GM19438 (cell line): ENCODE results near the gene GOLGA8K.
"Not testable (repeated sequence)": the region's sequence is repeated elsewhere in the genome, so short reads cannot be mapped to it uniquely, and the experiment has no call there.

Experiments
- ATAC-seq: cut with Tn5 transposase; IDR thresholded peaks from one replicate; pipeline ENCODE4 v1.9.1; 2021; ENCODE audit warnings: low read depth; ENCODE audit not compliant: unreplicated experiment

The GOLGA8K gene

GRCh38 chr15:32403192-32403591 lies at the start of gene GOLGA8K:
TSS of gene GOLGA8K (minus strand) at chr15:32403292. CDS start at chr15:32403194, 98 bp downstream.
- not testable (repeated sequence) for ATAC-seq

DNA sequence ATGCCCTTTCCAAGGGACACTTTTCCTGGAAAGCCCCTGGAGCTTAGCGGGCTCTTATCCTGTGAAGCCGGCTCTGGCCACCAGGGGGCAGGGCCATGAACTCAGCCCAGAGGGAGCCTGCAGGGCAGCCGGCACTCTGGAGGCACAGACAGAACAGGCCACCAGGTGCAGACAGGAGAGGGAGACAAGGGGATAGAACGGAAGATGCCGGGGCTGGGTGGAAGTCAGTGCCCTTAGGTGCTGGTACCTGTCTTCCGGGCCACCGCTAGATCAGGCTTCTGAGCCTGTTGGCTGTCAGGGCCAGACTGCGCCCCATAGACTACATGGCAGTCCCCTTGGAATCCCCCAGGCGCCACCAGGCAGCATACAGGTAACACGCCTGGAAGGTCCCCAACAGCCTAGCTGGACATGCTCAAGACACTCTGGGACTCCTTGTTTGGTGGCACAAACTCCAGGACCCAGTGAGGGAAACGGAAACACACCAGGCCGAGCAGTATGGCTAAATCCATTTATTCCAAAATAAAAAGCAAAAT lies 37.4 kb upstream of the GOLGA8K start:
- ATAC-seq = not testable (repeated sequence)

DNA sequence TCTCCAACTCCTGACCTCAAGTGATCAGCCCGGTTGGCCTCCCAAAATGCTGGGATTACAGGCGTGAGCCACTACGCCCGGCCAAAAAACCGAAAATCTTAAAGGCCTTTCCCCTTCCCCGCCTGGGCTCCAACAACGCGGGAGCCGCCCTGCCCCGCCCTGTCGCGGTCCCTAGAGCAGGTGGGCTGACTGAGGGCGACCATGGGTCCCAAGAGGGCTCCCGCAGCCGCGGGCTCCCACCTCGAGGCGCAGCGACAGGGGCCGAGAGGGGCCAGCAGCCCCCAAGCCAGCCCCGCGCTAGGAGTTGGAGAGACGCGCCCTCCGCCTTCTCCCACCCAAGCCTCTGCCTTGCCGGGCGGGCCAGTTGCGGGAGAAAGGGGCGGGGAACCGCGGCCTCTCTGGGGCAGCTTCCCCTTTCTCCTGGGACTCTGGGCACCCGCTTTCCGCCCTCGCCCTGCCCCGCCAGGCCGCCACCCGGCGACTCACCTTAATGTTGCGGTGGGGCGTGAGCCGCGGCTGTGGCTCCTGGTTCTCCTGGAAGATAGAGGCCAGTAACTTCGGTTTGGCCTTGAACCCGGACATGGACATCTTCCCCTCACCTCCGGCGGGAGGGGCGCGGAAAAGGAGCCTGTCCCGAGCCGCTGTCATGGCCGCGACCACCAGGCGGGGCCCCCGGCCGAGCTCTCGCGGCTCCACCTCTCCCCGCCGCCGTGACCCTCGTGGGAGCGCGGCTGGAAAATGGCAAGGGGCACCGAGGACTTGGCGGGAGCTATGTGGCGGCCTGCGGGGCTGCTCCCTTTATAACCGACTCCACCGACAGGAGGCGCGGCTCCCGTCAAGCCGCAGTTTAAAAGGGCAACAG lies 31.2 kb upstream of the GOLGA8K start:
- ATAC-seq = not testable (repeated sequence)

DNA sequence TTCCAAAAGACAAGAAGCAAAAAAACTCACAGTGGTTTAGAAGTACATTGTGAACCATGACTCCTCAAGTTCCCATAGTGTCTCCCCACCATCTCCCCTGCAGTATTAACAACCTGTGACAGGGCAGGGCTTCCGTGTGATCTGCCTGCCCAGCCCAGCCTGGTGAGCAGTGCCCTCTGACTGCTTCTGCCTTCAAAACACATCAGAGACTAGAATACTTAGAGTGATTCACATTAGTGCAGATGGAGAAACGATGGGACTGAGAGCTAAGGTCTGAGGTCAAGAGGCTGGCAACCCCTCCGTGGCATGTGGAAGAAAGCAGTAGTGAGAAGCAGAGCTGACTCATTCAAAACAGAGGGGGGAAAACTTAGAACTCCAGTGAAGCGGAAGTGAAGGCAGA lies 24.5 kb upstream of the GOLGA8K start:
- not testable (repeated sequence) for ATAC-seq

DNA sequence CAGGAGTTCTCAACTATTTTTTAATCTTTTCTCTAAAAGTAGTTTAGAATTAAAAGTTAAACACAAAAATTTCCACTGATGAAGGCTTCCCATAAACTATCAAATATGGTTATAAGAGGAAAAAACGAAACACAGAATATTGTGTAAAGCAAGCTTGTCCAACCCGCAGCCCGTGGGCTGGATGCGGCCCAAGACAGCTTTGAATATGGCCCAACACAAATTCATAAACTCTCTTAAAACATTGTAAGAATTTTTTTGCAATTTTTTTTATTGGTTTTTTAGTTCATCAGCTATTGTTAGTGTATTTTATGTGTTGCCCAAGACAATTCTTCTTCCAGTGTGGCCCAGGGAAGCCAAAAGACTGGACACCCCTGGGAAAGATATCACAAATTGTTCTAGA lies 23.4 kb upstream of the GOLGA8K start:
- not testable (repeated sequence) for ATAC-seq

DNA sequence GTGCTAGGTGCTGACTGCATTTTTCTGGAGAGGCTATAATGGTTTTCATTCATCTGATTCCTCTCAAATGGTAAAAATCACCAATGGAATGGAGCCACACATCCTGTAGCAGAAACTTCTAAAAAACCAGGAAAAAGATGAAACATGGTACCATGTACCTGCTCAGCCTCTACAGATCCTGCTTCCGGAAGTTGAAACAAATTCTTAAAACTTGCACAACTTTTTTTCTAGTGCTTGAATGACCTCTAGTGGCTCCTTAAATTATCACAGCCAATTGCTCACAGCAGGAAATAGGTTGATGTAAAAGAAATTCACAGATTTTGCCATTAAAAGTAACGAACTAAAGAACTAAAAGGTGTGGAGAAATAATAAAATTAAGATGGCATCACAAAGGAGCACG lies 4.8 kb upstream of the GOLGA8K start:
- not testable (repeated sequence) for ATAC-seq

- not testable (repeated sequence) for ATAC-seq
Observed at GRCh38 chr15:32396522-32396921, 6.6 kb downstream of the GOLGA8K start.

GRCh38 chr15:32394745-32395144 lies 8.3 kb downstream of the GOLGA8K start:
- not testable (repeated sequence) for ATAC-seq

- ATAC-seq = not testable (repeated sequence)
Observed at GRCh38 chr15:32388050-32388648, 14.9 kb downstream of the GOLGA8K start.

DNA sequence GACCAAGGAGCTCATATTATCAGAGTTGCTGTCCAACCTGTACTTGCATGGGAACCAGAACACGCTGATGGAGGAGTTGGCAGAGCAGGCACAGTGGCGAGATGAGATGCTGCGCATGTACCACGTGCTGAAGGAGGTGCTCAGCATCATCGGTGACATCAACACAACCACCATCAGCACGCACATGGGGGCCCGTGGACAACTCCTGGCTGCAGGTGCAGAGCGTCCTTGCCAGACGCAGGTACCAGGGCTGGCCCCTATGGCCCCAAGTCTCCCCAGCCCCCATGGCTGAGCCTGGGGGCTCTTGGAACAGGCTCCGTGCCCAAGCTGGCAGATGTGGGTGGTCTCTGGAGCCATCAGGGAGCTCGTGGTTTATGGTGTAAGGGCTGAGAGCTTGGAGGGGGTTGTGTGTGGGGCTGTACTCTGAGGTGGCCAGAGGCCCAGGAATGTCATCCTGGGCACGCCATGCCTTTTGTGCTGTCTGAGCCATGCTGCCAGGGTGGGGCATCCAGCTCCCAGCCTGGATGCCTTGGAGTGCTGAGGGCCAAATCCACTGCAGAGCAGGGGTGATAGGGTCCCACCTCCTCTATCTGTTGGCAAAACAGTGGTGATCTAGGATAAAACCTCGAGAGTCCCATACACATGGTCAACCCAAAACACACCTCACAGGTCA lies 17.1 kb downstream of the GOLGA8K start:
- not testable (repeated sequence) for ATAC-seq

GRCh38 chr15:32374185-32374584 lies 28.9 kb downstream of the GOLGA8K start:
- ATAC-seq = not testable (repeated sequence)

- ATAC-seq = not testable (repeated sequence)
Observed at GRCh38 chr15:32373707-32374106, 29.4 kb downstream of the GOLGA8K start.

- not testable (repeated sequence) for ATAC-seq
Observed at GRCh38 chr15:32372075-32372474, 31.0 kb downstream of the GOLGA8K start.

GRCh38 chr15:32370526-32370925 lies 32.6 kb downstream of the GOLGA8K start:
- not testable (repeated sequence) for ATAC-seq

DNA sequence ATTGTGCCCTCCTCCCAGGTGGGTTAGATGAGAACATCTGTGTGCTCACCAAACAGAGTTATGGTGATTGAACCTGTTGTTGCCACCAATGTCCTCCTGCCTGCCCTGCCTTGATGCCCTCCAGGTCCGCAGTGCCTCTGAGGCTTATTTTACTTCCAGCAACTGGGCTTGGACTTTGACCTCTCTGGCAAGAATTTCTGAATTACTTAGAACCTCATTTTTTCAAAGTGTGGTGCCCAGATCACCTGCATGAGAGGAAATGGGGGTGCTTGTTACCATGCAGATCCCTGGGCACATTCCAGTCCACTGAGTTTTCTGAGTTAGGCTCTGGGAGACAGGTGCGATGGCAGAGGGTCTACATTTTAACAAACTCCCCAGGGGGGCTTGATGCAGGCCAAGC lies 33.0 kb downstream of the GOLGA8K start:
- not testable (repeated sequence) for ATAC-seq

GRCh38 chr15:32366492-32366891 lies 36.6 kb downstream of the GOLGA8K start:
- not testable (repeated sequence) for ATAC-seq

GRCh38 chr15:32365955-32366354 lies 37.1 kb downstream of the GOLGA8K start:
- not testable (repeated sequence) for ATAC-seq

GRCh38 chr15:32364944-32365343 lies 38.1 kb downstream of the GOLGA8K start:
- ATAC-seq = not testable (repeated sequence)

GRCh38 chr15:32363449-32363848 lies 39.6 kb downstream of the GOLGA8K start:
- ATAC-seq = not testable (repeated sequence)

- ATAC-seq = not testable (repeated sequence)
Observed at GRCh38 chr15:32361662-32362061, 41.4 kb downstream of the GOLGA8K start.

DNA sequence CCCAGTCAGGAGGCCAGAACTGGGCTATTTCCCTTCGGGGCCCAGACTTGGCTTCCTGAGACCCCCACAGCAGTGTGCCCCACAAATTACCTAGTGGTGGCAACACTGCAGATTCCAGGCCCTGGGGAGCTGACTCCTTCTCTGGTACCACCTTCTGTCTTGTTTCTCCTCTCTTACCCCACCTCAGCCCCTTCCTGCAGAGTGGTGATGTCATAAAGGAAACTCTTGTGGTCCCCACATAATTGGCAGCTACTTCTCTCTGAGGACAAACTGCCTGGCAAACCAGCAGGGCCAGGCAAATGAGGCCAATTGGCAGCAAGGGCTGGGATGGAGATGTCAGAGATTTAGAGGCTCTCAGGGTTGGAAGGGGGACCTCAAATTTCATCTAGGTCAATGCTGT lies 44.6 kb downstream of the GOLGA8K start:
- ATAC-seq = not testable (repeated sequence)
